Pancreas (tissue), 10 donors: ENCODE results near the gene ISG20L2. TPM values are rescaled to one million over a fixed set of nuclear protein-coding genes. Genes with fewer than 3 reads are reported as not detected.
"Not testable (repeated sequence)": the region's sequence is repeated elsewhere in the genome, so short reads cannot be mapped to it uniquely, and the experiment has no call there.

Source experiments
- ATAC-seq, 4 donors: fragments of 200-7000 bp; cut with Tn5 transposase; one replicate each; pipeline versions ENCODE4 v1.8.0 to v1.9.1; 2020; ENCODE audit warnings: mild to moderate bottlenecking in 4 of 4, moderate library complexity in 4 of 4
- DNase-seq, 6 donors: peaks; one replicate each; pipeline ENCODE4 v3.0.0-alpha.2; 2020
- FAIRE-seq: peaks from 2 replicates; lab custom pipeline; 2012; peaks lifted over from hg19 to GRCh38; lab: Jason Lieb, UNC
- H3K27ac ChIP-seq, 4 donors: fragments of 200-600 bp; sonication (generic); 1 replicate in 3 of 4; 2 replicates in 1 of 4; pipeline versions ENCODE4 v1.5.0 to v1.8.0; 2020
- H3K27me3 ChIP-seq, 4 donors: fragments of 200-600 bp; one replicate each; pipeline ENCODE4 v1.8.0; 2021
- H3K36me3 ChIP-seq, 3 donors: fragments of 200-600 bp; sonication (generic) in 1 of 3; one replicate each; pipeline versions ENCODE4 v1.5.0 to v1.8.0; 2020 to 2021
- H3K4me1 ChIP-seq, 3 donors: fragments of 200-600 bp; one replicate each; pipeline ENCODE4 v1.8.0; 2021
- H3K4me3 ChIP-seq, 4 donors: fragments of 200-600 bp; sonication (generic) in 2 of 4; one replicate each; pipeline versions ENCODE4 v1.5.0 to v1.8.0; 2020 to 2021
- H3K9me3 ChIP-seq, 4 donors: fragments of 200-600 bp; one replicate each; pipeline ENCODE4 v1.8.0; 2021
- CTCF ChIP-seq, 4 donors: fragments of 200-600 bp; sonication (generic) in 3 of 4; IDR thresholded peaks; one replicate each; pipeline versions ENCODE4 v1.5.0 to v1.8.0; 2021; ENCODE audit warnings: antibody characterized with exemption in 4 of 4
- WGBS, 2 donors: extraction: QIAGEN DNeasy Blood & Tissue Kit; methylation state at CpG; one replicate each; pipeline ENCODE4 v1.1.7; 2013; 5-methylcytosine and 5-hydroxymethylcytosine counted together
- intact Hi-C, 3 donors: fragments of 100-400 bp; cut with DNase I; formaldehyde crosslinking; loops; one replicate each; pipeline versions ENCODE4 v1.11.1 to v1.14.2; 2022
- polyA plus RNA-seq, 2 donors: library from polyadenylated mRNA; stranded (reverse); fragments of 200-250 nt; gene quantifications; one replicate each; pipeline ENCODE4 v1.2.3, GENCODE V29; 2013
- total RNA-seq, 6 donors: library from RNA; stranded (reverse); fragmentation: NEBNext Ultra II Directional in 4 of 6; extraction: Animal tissue kit (Norgen Biotek cat#: 25700) in 4 of 6; gene quantifications; one replicate each; pipeline versions ENCODE4 v1.2.1 to v1.2.4, GENCODE V29; 2021 to 2023
- donor health status: healthy with polysubstance abuse.
- donor health status: DM: no; HTN: no; CAD: no; lungs with moderate emphysema.
- donor health status: DM: no; HTN: no; CAD: no.
- donor health status: control.
- donor health status: control.
- donor health status: Bipolar disorder and iron deficiency.
- donor health status: DM: yes; HTN: yes; CAD: no.
- donor health status: DM: no; HTN: no; CAD: no.
- donor health status: DM: no; HTN: no; CAD: no.
- donor health status: DM: yes; HTN: yes; CAD: no.

ISG20L2 gene
- total and polyA plus RNA-seq, 8 donors = 5.2 to 13.2 (median 8.3) TPM

GRCh38 chr1:156767879-156768604, 39.5 kb upstream of the ISG20L2 start:
- Histone ChIP-seq H3K4me3 (peak overlapping the region; percentile 47 to 98 (median 84)), H3K4me1 (peaks cover 9 to 28% (median 10%) of the 10 kb centered on the region in 3 donors), H3K9me3 (no peaks in the 10 kb centered on the region), H3K27me3 (no peaks in the 10 kb centered on the region), H3K27ac (peak overlapping the region; percentile 73 to 91 (median 84)), H3K36me3 (no peaks in the 10 kb centered on the region)
- intact Hi-C loops = no loop called here
- 0 to 1% methylated on average over 26 to 31 of the region's 31 CpGs for WGBS, 2 donors
- ATAC-seq (peak; percentile 4 to 13 (median 10)), DNase-seq (peak; percentile 40 to 82 (median 60)), FAIRE-seq (no peak)
- no peak for TF ChIP-seq CTCF (IDR thresholded peaks at IDR 0.05)

GRCh38 chr1:156767101-156767878, 38.7 kb upstream of the ISG20L2 start, which contains the start of gene PRCC:
Gene PRCC, plus strand, starts transcription at chr1:156767535. Its CDS starts 237 bp downstream, at chr1:156767772.
- H3K4me1 ChIP-seq = peaks cover 9 to 21% (median 10%) of the 10 kb centered on the region in 3 donors
- intact Hi-C loops = no loop called here
- WGBS, 2 donors = 0% methylated on average over 47 to 50 of the region's 50 CpGs
- TF ChIP-seq CTCF (IDR thresholded peaks at IDR 0.05) = no peak
- peak; percentile 90 to 97 (median 93) for ATAC-seq
- no peaks in the 10 kb centered on the region for H3K9me3 ChIP-seq
- H3K27ac ChIP-seq = peak within 1 kb of the TSS; percentile 73 to 91 (median 84)
- peak; percentile 87 to 99 (median 98) for DNase-seq
- H3K4me3 ChIP-seq = peak within 1 kb of the TSS; percentile 51 to 98 (median 84)
- FAIRE-seq = peak; percentile 98
- no peaks in the 10 kb centered on the region for H3K36me3 ChIP-seq
- no peaks in the 10 kb centered on the region for H3K27me3 ChIP-seq

- intact Hi-C loops = no loop called here
- Histone ChIP-seq H3K4me3 (peak overlapping the region; percentile 26 to 65 (median 56)), H3K9me3 (no peaks in the 10 kb centered on the region), H3K27me3 (no peaks in the 10 kb centered on the region), H3K36me3 (no peaks in the 10 kb centered on the region), H3K27ac (peak overlapping the region; percentile 61 to 86 (median 74)), H3K4me1 (peaks cover 9 to 21% (median 10%) of the 10 kb centered on the region in 3 donors)
- peak in 3 of 6 donors; percentile 5 to 69 (median 64) for DNase-seq
- 6 to 7% methylated on average over 13 to 14 of the region's 14 CpGs for WGBS, 2 donors
- ATAC-seq = peak; percentile 7 to 15 (median 12)
- no peak for FAIRE-seq
- TF ChIP-seq CTCF (IDR thresholded peaks at IDR 0.05) = no peak
Observed at GRCh38 chr1:156766298-156767100, 37.9 kb upstream of the ISG20L2 start.

- WGBS, 2 donors = 89 to 90% methylated on average over 5 of the region's 5 CpGs
- DNase-seq (peak in 1 of 6 donors; percentile 9), FAIRE-seq (no peak), ATAC-seq (no peak)
- intact Hi-C loops = no loop called here
- no peak for TF ChIP-seq CTCF (IDR thresholded peaks at IDR 0.05)
- no peaks in the 10 kb centered on the region for H3K27me3 ChIP-seq
- no peak overlapping the region for H3K27ac ChIP-seq
- H3K4me1 ChIP-seq = peaks cover 9 to 18% (median 10%) of the 10 kb centered on the region in 3 donors
- H3K4me3 ChIP-seq = peak overlapping the region in 3 of 4 donors; percentile 51 to 65 (median 60)
- H3K36me3 ChIP-seq = no peaks in the 10 kb centered on the region
- no peaks in the 10 kb centered on the region for H3K9me3 ChIP-seq
Observed at GRCh38 chr1:156765666-156766065, 37.1 kb upstream of the ISG20L2 start.

- not testable (repeated sequence) for ATAC-seq
- peak in 1 of 6 donors; percentile 16 for DNase-seq
Observed at GRCh38 chr1:156765136-156765535, 36.6 kb upstream of the ISG20L2 start.

More at GRCh38 chr1:156765136-156765535, 36.6 kb upstream of the ISG20L2 start:
- H3K9me3 ChIP-seq, H3K36me3 ChIP-seq, FAIRE-seq, H3K4me3 ChIP-seq, H3K27ac ChIP-seq, intact Hi-C loops, H3K27me3 ChIP-seq: not testable (repeated sequence)
- H3K4me1 ChIP-seq = peaks cover 4 to 17% (median 10%) of the 10 kb centered on the region in 3 donors
- WGBS, 2 donors = 93 to 96% methylated on average over 15 of the region's 15 CpGs
